ENCODE measurements around the gene VAV3.

VAV3 gene

DNA sequence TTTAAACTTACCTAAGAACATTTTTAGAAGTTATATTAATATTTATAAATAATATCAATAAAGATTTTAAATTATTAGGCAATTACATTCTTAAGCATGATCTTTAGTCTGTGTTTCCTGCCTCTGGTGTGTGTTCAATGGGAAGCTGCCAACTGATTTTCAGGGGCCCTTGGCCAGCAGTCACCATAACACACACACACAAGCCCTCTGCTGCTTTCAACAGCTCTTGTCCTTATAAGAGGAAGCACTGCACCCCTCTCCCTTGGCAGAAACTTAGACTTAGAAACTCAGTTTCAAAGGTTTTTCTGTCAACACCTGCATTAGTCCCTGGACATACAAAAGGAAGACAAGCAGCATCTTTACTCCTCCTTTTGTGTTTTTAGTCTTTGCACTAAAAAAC is 81.4 kb downstream of the VAV3 start:
- no peak overlapping the region for H3K4me3 ChIP-seq (ENCODE audit: low read depth, low read length)
- TF ChIP-seq, protein P1, sequence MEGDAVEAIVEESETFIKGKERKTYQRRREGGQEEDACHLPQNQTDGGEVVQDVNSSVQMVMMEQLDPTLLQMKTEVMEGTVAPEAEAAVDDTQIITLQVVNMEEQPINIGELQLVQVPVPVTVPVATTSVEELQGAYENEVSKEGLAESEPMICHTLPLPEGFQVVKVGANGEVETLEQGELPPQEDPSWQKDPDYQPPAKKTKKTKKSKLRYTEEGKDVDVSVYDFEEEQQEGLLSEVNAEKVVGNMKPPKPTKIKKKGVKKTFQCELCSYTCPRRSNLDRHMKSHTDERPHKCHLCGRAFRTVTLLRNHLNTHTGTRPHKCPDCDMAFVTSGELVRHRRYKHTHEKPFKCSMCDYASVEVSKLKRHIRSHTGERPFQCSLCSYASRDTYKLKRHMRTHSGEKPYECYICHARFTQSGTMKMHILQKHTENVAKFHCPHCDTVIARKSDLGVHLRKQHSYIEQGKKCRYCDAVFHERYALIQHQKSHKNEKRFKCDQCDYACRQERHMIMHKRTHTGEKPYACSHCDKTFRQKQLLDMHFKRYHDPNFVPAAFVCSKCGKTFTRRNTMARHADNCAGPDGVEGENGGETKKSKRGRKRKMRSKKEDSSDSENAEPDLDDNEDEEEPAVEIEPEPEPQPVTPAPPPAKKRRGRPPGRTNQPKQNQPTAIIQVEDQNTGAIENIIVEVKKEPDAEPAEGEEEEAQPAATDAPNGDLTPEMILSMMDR (IDR thresholded peaks at IDR 0.05; ENCODE audit: low read depth, low read length): no peak

DNA sequence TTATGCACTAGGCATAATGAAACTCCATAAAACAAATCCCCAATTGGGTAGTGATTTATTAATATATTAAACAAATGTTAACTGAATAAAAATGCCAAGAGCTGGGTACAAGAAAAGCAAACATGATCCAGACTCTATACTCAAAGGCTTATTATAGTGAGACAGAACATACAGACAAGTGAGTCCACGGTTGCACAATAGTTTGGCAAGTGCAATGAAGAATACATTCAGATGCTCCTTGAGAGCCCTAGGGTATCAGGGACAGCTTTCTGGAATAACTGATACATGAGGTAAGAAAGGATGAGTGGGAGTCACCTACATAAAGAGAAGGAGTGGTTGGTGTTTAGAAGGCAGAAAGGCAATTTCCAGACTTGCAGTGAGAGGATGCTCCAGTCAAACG is 85.1 kb downstream of the VAV3 start:
- TF ChIP-seq, protein P1 (IDR thresholded peaks at IDR 0.05; ENCODE audit: low read depth, low read length): no peak

DNA sequence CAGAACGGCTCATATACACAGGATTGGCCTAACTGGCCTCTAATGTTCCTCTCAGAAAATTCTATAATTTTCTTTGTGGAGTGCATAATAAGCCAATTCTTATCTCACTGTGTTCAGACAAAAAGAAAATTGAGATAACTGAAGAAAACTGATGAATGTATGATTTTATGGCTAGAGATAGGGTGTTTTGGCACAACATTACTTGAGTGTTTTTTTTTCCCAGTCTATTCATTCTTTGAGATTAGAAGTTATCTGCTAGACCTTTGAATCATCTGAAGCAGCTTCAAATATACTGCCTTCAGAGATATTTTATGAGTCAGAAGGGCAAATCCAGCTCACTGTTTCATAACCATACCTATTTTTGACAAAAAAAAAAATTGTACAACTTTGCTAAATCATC is 85.6 kb downstream of the VAV3 start:
- no peak overlapping the region for H3K4me3 ChIP-seq (ENCODE audit: low read depth, low read length)
- TF ChIP-seq, protein P1 (IDR thresholded peaks at IDR 0.05; ENCODE audit: low read depth, low read length): no peak

More for the DNA sequence above, 85.1 kb downstream of the VAV3 start:
- H3K4me3 ChIP-seq (ENCODE audit: low read depth, low read length): no peak overlapping the region

DNA sequence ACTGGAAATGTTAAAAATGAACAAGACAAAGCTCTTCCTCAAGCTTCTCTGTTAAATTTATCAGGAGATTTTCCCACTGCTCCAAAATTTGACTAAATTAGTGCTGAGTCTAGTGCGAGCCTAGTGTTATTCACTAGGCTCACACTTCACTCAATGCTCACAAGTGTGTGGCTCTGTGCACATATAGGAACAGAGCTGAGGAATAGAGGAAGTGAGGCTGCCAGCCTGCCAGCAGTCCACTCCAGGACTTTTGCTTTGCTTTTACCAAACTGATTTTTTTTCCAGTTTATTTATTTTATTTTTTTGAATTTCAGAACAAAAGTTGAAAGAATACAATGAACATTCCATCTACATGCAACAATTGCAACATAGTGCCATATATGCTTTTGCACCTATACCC is 87.2 kb downstream of the VAV3 start:
- H3K4me3 ChIP-seq (ENCODE audit: low read depth, low read length): no peak overlapping the region
- TF ChIP-seq, protein P1 (IDR thresholded peaks at IDR 0.05; ENCODE audit: low read depth, low read length): no peak

DNA sequence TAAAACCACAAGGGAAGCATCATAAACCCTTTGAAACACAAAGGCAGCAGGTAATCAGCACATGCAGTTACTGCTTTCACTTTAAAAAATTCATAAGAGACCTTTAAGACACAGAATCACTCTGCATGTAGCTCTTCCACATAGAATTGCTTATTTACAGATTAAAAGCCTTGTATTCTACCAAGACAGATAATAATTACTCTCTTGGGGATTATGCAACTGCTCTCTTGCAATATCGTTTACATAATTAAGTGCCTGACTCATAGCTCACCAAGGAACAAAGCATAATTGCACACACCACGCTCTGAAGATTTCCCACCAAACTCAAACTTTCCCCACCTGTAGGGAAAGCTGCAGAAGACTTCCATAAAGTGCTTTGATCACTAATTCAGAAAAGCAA is 87.9 kb downstream of the VAV3 start:
- TF ChIP-seq, protein P1 (IDR thresholded peaks at IDR 0.05; ENCODE audit: low read depth, low read length): no peak
- no peak overlapping the region for H3K4me3 ChIP-seq (ENCODE audit: low read depth, low read length)

DNA sequence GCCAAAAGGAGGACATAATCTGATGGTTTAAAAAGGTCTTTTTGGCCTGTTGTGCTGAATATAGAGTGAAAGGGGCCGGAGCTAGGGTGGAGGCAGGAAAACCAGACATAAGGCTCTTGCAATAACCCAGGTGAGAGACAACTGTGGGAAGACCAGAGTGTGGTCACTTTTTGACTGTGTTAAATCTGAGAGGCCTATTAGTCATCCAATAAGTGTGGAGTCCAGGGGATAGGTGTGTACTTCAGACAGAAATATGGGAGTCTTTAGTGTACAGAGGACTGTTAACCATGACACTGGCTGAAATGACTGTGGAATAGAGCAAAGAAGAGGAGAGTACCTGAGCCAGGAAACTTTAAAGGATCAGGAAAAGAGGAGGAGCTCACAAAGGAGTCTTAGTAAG is 89.3 kb downstream of the VAV3 start:
- no peak overlapping the region for H3K4me3 ChIP-seq (ENCODE audit: low read depth, low read length)
- TF ChIP-seq, protein P1 (IDR thresholded peaks at IDR 0.05; ENCODE audit: low read depth, low read length): no peak

DNA sequence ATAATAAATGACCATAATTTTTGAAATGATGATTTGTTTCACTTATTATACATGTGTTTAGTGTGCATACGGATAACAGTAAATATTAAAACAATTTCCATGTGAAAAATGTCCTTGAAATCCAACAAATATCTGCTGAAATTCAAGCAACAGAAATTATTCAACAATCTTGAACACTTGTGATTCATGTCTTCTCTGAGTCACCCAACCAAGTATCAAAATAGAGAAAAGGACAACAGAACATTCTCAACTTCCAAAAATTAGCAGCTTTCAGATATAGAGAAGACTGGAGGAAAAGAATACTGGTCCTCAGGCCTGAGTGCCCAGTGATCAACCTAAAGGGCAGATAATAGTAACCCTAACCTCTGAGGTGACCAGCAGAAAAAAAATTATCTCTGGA is 90.8 kb downstream of the VAV3 start:
- TF ChIP-seq, protein P1 (IDR thresholded peaks at IDR 0.05; ENCODE audit: low read depth, low read length): no peak
- H3K4me3 ChIP-seq (ENCODE audit: low read depth, low read length): no peak overlapping the region
